HG03066 (cell line): ENCODE data around the gene EFR3B.

ENCODE experiments used
- ATAC-seq: cut with Tn5 transposase; IDR thresholded peaks from one replicate; pipeline ENCODE4 v1.9.1; 2021; ENCODE audit warnings: low read depth; ENCODE audit not compliant: unreplicated experiment

EFR3B gene

DNA sequence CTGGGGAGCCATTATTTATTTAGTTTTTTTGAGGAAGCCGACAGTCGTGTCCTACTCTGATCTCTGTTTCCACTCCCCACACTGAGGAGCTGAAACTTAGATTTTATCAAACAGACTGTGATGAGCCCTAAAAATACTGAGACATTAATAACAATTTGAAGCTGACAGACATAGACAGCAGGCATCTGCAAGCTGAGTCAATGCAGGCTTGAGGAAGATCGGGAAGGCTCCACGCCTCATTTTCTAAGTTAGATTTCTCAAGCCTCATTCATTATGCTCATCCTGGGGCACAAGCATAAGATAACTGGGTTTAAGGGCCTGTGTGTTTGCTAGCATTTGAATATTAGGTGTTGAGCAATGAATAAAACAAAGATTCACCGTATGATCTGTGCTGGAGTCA, 26.3 kb downstream of the EFR3B start:
- no peak for ATAC-seq

DNA sequence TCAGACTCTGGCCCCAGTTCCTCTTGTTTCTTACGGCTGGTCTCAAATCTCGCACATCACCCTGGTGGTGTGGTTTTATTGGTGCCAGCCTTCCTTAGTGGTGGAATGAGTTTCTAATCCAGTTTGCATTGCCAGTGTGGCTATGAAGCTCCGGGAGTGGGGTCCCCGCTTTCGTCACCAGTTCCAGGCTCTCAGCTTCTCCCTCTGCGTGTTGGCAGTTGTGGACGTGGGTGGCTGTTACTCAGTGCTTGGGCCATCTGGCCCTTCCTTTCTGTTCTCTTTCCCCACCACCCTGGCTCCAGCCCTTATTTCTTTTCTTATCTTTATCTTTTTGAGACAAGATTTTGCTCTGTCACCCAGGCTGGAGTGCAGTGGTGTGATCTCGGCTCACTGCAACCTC, 30.1 kb downstream of the EFR3B start:
- ATAC-seq: no peak

GRCh38 chr2:25072606-25073005, 30.7 kb downstream of the EFR3B start:
- ATAC-seq: no peak

GRCh38 chr2:25073025-25073424, 31.1 kb downstream of the EFR3B start:
- ATAC-seq: no peak

DNA sequence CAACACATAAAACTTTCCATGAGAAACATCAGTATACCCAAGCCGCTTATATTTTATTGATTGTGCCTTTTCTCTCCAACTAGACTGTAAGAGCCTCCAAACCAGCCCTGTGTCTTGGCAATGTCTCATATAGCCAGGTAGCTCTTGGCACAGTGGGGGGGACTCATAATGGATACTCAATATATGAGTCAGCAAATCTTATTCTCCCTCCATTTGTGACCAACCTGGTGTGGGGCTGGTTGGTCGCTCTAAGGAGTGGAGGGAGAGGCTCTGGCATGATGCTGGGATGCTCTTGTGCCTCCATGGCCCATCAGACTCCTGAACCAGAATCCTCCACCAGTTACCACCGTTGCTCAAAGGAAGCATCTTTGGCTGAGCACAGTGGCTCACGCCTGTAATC, 32.0 kb downstream of the EFR3B start:
- ATAC-seq: no peak

GRCh38 chr2:25074826-25075225, 33.0 kb downstream of the EFR3B start:
- ATAC-seq: no peak

DNA sequence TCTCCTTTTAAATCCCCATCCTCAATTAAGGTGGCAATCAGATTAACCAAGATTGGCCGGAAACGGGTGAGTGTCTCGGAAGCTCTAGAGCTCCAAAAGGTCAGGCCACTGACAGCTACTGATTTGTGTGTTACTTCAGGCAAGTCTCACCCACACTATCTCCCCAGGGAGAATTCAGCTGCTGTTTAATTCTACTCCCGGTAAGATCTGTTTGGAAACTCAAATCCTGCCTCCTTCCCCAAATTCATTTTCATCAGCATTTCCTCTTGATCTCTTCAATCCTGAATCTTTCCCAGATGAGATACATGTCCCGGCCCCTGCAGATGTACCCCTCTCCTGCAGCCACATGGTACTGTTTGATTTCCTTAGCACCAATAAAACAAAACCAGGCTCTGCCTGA, 34.9 kb downstream of the EFR3B start:
- ATAC-seq: no peak

DNA sequence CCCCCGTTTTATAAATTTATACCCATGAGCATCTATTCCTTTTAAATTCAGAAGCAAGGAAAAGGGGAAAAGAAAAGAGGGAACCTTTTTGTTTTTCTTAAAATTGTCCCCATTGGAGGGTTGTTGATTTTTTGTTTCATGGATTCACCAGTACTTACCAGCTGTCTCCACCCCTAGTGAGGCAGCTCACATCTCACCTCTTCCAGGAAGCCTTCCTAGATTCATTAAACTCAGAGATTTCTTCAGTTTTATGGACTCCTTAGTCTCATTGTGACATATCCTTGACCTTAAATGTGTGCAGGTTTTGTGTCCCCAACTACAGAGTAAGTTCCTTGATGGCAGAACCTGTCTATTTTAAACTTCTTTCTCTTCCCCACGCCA, 35.9 kb downstream of the EFR3B start:
- no peak for ATAC-seq

DNA sequence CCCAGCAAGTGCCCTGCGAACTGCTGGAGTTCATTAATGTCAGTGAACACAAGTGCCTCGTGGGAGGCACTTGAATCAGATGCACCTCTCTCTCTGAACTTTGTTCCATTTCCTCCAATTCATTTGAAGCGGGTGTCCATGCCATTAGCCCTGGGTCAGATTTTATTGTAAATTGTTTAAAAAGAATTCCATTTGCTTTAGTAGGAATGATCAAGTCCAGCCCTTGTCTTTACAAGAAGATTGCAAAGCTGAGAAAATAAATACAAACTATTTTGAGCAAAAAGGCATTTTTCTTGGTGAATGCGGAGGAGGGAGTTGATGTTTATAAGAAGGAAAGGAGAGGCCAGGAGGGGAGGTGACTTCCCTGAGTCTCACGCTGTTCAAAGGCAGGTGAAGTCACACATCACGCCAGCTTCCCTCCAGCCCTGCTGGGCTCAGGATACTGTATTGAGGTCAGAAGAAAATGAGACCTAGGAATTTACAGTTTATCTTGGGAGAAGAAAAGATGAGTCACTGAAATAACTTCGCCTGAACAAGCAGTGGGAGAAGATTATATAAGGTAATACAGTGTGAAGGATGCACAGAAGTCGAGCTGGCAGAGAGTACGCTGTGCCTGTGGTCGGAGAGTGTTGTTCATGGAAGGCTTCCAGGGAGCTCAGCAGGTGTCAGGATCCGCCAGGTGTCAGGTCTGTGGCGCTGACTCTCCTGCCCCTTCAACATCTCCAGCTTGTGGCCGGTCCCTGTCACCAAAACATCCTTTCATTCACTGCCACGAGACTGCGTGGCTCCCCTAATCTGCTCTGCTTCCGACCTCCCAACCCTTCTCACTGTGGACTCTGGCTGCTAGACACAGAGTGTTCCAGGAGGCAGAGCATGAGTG, 36.5 kb downstream of the EFR3B start:
- ATAC-seq: no peak

DNA sequence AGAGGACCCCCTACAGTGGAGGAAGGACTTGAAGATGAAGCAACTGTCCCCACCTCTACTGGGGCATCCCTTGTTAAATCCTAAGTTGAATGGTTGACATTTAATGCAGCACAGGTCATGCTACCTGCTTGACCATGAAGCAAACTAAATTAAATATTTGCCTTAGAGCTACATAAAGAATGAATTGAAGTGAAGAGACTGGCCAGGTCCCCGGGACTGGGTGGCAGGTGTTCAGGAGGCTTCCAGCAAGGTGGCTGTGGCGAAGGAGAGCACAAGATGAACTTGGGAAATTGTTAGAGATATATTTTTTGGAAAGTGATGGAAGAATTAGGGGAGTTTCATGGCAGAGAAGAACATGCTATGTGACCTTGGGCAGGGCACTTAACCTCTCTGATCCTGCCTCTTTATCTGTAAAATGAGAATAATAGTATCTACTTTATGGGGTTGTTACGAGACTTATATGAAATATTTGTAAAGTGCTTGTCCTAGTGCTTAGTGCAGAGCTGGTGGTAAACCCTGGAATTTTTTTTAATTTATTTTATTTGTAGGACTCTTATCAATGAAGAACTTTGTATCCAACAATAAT, 37.3 kb downstream of the EFR3B start:
- ATAC-seq: no peak

- no peak for ATAC-seq
Observed at GRCh38 chr2:25081237-25081790, 39.4 kb downstream of the EFR3B start.

- no peak for ATAC-seq
Observed at GRCh38 chr2:25082002-25082622, 40.2 kb downstream of the EFR3B start.

- no peak for ATAC-seq
Observed at GRCh38 chr2:25085761-25086560, 44.1 kb downstream of the EFR3B start.

GRCh38 chr2:25088817-25089516, 47.1 kb downstream of the EFR3B start:
- no peak for ATAC-seq

GRCh38 chr2:25089605-25090315, 47.9 kb downstream of the EFR3B start:
- no peak for ATAC-seq

DNA sequence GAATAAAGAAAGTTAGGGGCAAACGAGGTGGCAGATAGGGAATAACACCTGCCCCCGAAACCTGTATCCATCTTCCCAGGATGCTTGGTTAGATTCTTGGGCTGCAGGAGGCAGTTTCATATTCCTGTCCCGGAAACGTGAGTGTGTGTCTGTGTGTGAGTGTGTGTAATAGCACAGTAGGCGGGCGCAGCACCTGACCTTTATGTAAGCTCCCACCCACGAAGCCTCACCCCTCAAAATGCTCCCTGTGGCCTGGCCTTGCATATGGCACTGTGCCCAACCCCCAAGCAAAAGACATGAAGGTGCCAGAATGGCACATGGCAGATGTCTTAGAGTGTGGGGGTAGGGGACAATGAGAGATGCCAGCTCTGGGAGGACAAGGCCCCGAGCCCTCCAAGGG, 48.9 kb downstream of the EFR3B start:
- ATAC-seq: no peak

DNA sequence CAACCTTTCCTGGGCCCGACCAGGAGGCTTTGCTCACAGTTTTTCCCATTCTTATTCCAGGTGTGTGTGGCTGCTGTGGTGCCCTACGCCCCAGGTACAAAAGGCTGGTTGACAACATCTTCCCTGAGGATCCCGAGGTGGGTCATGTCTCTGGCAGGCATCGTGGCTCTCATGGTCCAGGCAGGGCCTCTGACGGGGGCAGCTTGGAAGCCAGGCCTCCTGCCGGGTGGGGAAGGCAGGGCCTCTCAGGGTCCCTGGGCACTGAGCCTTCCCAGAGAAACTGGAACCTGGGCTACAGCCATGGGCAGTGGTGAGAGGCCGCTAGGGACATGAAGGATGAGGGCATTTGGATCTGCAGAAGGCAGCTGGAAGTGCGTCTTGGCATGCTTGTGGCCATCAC, 49.4 kb downstream of the EFR3B start:
- ATAC-seq: no peak

DNA sequence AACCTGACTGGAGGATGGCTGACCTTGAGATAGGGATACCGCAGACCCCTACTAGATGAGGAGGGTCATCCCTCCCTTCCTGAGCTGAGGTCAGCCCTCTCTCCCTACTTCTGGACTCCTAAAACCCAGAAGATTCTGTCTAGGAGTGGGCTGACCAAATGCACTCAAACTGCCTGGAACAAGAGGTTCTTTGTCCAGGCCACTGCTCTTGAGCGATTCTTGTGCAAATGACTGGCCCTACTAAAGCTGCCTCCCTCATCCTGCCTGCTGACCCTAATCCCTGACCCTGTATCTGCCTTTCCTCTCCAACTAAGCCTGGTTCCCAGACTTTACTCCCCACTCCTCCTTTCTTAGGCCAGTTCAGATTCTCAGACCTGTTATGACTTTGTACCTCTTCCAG, 56.2 kb downstream of the EFR3B start:
- ATAC-seq: no peak

DNA sequence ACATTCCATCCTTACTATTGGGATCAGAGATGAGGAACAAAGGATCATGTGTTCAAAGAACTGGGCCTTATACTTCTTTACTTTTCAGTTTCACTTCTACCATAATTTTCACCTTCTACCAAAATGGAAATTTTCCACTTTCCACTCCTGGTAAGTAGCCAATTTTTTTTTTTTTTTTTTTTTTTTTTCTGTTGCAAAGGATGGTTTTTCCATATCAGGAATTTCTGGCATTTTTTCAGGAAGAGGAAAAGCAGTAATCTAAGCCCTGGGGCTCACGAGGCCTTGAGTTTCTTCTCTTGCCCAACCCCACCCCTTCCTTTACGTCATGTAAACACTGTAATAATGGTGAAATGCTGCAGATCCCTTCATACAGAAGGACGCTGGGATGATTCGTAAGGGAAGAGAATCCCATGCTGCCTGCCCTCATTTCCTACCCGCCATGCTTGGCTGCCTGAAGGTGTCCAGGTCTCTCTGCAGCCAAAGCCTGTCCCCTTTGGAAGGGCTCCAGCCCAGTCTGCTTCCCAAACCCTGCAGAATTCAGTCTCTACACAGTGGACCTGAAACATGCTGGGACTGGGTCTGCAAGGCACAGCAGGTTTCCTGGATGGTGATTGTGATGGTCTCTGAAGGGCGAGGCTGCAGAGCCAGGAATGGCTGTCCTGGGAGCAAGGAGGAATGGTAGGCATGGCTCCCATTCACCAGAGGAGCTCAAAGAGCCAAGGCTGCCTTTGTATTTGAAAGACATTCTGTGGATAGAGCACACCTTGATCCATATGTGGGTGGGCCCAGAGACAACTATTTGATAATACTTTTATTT, 57.0 kb downstream of the EFR3B start:
- ATAC-seq: no peak
